DOHH2 (cell line): Measurements from ENCODE around the gene SKAP2.

Experiments
- CTCF ChIP-seq: fragments of 200-600 bp; sonication (generic); IDR thresholded peaks from one replicate; pipeline ENCODE4 v1.5.1; 2014; ENCODE audit warnings: antibody characterized with exemption, mild to moderate bottlenecking, low read depth, low read length; ENCODE audit not compliant: poor library complexity, severe bottlenecking
- EZH2phosphoT487 ChIP-seq: fragments of 200-600 bp; sonication (generic); IDR thresholded peaks from 2 replicates; pipeline ENCODE4 v1.6.1; 2017; ENCODE audit warnings: borderline replicate concordance, mild to moderate bottlenecking, antibody characterized with exemption, low read length, moderate library complexity, mixed read lengths

- TF ChIP-seq CTCF: no peak
- no peak for TF ChIP-seq EZH2phosphoT487
Measured at GRCh38 chr7:26694141-26694540, 170.2 kb downstream of the SKAP2 start.
